HFFc6 (cell line): ENCODE measurements around the gene ACTN1. TPM values are rescaled to one million over a fixed set of nuclear protein-coding genes. Genes with fewer than 3 reads are reported as not detected.

Source experiments
- DNase-seq: peaks from one replicate; pipeline ENCODE4 v3.0.0-alpha.2; 2018
- H3K27ac Mint-ChIP-seq: 2 replicates; pipeline ENCODE4 v1.8.0; 2020; ENCODE audit warnings: mild to moderate bottlenecking, mixed read lengths
- H3K27me3 Mint-ChIP-seq: 2 replicates; pipeline ENCODE4 v1.8.0; 2021; ENCODE audit warnings: mild to moderate bottlenecking, moderate library complexity, mixed read lengths; ENCODE audit not compliant: insufficient read depth
- H3K36me3 Mint-ChIP-seq: 2 replicates; pipeline ENCODE4 v1.8.0; 2021; ENCODE audit warnings: low read depth, mixed read lengths
- H3K4me1 Mint-ChIP-seq: 2 replicates; pipeline ENCODE4 v1.8.0; 2020; ENCODE audit warnings: low read depth, mixed read lengths
- H3K4me3 Mint-ChIP-seq: 2 replicates; pipeline ENCODE4 v1.8.0; 2020; ENCODE audit warnings: mild to moderate bottlenecking, moderate library complexity, mixed read lengths
- H3K9me3 Mint-ChIP-seq: 2 replicates; pipeline ENCODE4 v1.8.0; 2020; ENCODE audit warnings: mild to moderate bottlenecking, mixed read lengths
- CTCF ChIP-seq: fragments of 200-600 bp; sonication (generic); IDR thresholded peaks from 2 replicates; pipeline ENCODE4 v1.5.0; 2021; ENCODE audit warnings: antibody characterized with exemption, mild to moderate bottlenecking
- total RNA-seq, 6 experiments: library from RNA; stranded (reverse); fragmentation: NEBNext Ultra II Directional; extraction: Animal tissue kit (Norgen Biotek cat#: 25700); gene quantifications; 2 replicates in 1 of 6; 3 replicates in 5 of 6; pipeline ENCODE4 v1.2.3, GENCODE V29; 2021

Gene ACTN1
- total RNA-seq, 6 experiments from 2014 or later, result 749 to 847 (median 825) TPM

- H3K36me3 Mint-ChIP-seq, result peaks cover 29% of the 10 kb centered on the region
- DNase-seq, result no peak
- TF ChIP-seq CTCF, result peak; percentile 64
- H3K27ac Mint-ChIP-seq, result peak overlapping the region; percentile 90
- no peaks in the 10 kb centered on the region for H3K9me3 Mint-ChIP-seq
- no peak overlapping the region for H3K4me3 Mint-ChIP-seq
- H3K4me1 Mint-ChIP-seq, result peaks cover 96% of the 10 kb centered on the region
- H3K27me3 Mint-ChIP-seq, result peaks cover 7% of the 10 kb centered on the region
Observed at GRCh38 chr14:68937471-68938270, 41.4 kb downstream of the ACTN1 start.

GRCh38 chr14:68936980-68937379, 42.1 kb downstream of the ACTN1 start:
- H3K27ac Mint-ChIP-seq, result peak overlapping the region; percentile 58
- DNase-seq, result no peak
- peaks cover 96% of the 10 kb centered on the region for H3K4me1 Mint-ChIP-seq
- no peaks in the 10 kb centered on the region for H3K9me3 Mint-ChIP-seq
- TF ChIP-seq CTCF, result no peak
- H3K36me3 Mint-ChIP-seq, result peaks cover 23% of the 10 kb centered on the region
- peaks cover 7% of the 10 kb centered on the region for H3K27me3 Mint-ChIP-seq
- peak overlapping the region; percentile 2; the same call in 1 of the 2 replicates for H3K4me3 Mint-ChIP-seq

DNA sequence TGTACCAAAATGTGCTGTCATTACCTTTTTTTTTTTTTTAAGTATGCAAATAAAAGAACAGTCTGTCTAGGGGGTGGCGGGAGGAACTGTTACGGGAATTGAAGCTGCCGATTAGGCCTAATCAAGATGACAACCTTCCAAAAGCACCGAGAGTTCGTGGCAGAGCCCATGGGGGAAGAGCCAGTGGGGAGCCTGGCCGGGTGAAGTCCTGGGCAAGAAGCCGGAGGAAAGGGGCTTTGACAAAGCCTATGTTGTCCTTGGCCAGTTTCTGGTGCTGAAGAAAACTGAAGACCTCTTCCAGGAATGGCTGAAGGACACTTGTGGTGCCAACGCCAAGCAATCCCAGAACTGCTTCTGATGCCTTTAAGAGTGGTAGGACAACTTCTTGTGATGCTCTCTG, 42.6 kb downstream of the ACTN1 start:
- H3K36me3 Mint-ChIP-seq, result peaks cover 24% of the 10 kb centered on the region
- peaks cover 96% of the 10 kb centered on the region for H3K4me1 Mint-ChIP-seq
- H3K9me3 Mint-ChIP-seq, result no peaks in the 10 kb centered on the region
- peaks cover 5% of the 10 kb centered on the region for H3K27me3 Mint-ChIP-seq
- H3K4me3 Mint-ChIP-seq, result no peak overlapping the region
- peak overlapping the region; percentile 62 for H3K27ac Mint-ChIP-seq
- TF ChIP-seq CTCF, result no peak
- no peak for DNase-seq

DNA sequence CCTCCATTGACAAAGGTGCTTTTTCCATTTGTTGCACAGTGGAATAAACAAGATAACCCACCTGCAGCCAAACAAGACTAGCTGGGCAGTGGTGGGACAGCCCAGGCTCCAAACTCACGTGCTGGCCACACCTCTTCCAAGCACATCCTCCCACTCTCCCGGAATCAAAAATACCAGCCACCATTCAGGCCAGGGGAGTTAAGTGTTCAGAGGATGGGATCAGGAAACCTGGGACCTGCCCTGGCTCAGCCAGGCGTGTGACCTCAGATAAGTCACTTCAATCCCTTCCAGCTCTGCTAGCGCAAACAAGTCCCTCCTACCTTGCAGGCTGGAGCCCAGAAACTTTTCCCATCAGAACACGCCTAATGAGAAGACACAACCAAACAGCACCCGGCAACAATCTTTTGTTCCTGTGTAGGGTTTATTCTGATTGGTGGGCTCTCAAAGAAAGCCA, 43.3 kb downstream of the ACTN1 start:
- TF ChIP-seq CTCF, result no peak
- peaks cover 96% of the 10 kb centered on the region for H3K4me1 Mint-ChIP-seq

GRCh38 chr14:68934066-68934465, 45.0 kb downstream of the ACTN1 start:
- H3K4me3 Mint-ChIP-seq, result no peak overlapping the region
- no peak for DNase-seq
- peaks cover 37% of the 10 kb centered on the region for H3K36me3 Mint-ChIP-seq
- TF ChIP-seq CTCF, result no peak
- H3K27me3 Mint-ChIP-seq, result no peaks in the 10 kb centered on the region; the same call in 1 of the 2 replicates
- peak overlapping the region; percentile 51 for H3K27ac Mint-ChIP-seq
- peaks cover 86% of the 10 kb centered on the region for H3K4me1 Mint-ChIP-seq
- H3K9me3 Mint-ChIP-seq, result no peaks in the 10 kb centered on the region

More for the DNA sequence above, 43.3 kb downstream of the ACTN1 start:
- Mint-ChIP-seq H3K27ac (peak overlapping the region; percentile 62), H3K4me3 (no peak overlapping the region), H3K36me3 (peaks cover 31% of the 10 kb centered on the region), H3K27me3 (peaks cover 2% of the 10 kb centered on the region; the same call in 1 of the 2 replicates), H3K9me3 (no peaks in the 10 kb centered on the region)
- DNase-seq, result no peak
